H1 (cell line): ENCODE results near the gene RBM19. TPM values are rescaled to one million over a fixed set of nuclear protein-coding genes. Genes with fewer than 3 reads are reported as not detected.

Experiments used
- CTCF ChIA-PET: fragments of 300-600 bp; sonication (Branson Sonifier 250); formaldehyde crosslinking; loops from one replicate; lab custom pipeline; 2021; ENCODE audit not compliant: partially characterized antibody; lab: Charles Lee
- POLR2A ChIA-PET: fragments of 300-600 bp; sonication (Branson Sonifier 250); formaldehyde crosslinking; loops from one replicate; lab custom pipeline; 2021; ENCODE audit warnings: inconsistent platforms; ENCODE audit not compliant: partially characterized antibody; lab: Charles Lee
- DNase-seq, 2 experiments: peaks; one replicate each; pipeline versions ENCODE4 v3.0.0 to v3.0.0-alpha.2; 2010 to 2022; ENCODE audit warnings: low spot score in 2 of 2, low read depth in 1 of 2, mixed read lengths in 1 of 2
- FAIRE-seq: peaks from 2 replicates; lab custom pipeline; 2011; peaks lifted over from hg19 to GRCh38; lab: Jason Lieb, UNC
- H2AFZ ChIP-seq: 2 replicates; pipeline ENCODE4 v1.8.1; 2012; ENCODE audit warnings: low read length, inconsistent platforms
- H2AK5ac ChIP-seq: 2 replicates; pipeline ENCODE4 v1.6.1; 2013; ENCODE audit warnings: low read depth, low read length
- H2BK120ac ChIP-seq: replicated peaks from 2 replicates; pipeline ENCODE3; 2013; ENCODE audit warnings: low read depth, low read length, inconsistent platforms
- H2BK12ac ChIP-seq: 2 replicates; pipeline ENCODE4 v1.6.1; 2013; ENCODE audit warnings: low read depth, low read length
- H2BK15ac ChIP-seq: 2 replicates; pipeline ENCODE4 v1.6.1; 2013; ENCODE audit warnings: low read length
- H2BK20ac ChIP-seq: 2 replicates; pipeline ENCODE4 v1.6.1; 2013; ENCODE audit warnings: low read length
- H2BK5ac ChIP-seq: 2 replicates; pipeline ENCODE4 v1.6.1; 2013; ENCODE audit warnings: low read depth, low read length
- H3K14ac ChIP-seq: 2 replicates; pipeline ENCODE4 v1.6.1; 2013; ENCODE audit warnings: inconsistent platforms; ENCODE audit not compliant: insufficient read length
- H3K18ac ChIP-seq: 2 replicates; pipeline ENCODE4 v1.6.1; 2013; ENCODE audit warnings: low read length; ENCODE audit errors: extremely low read depth
- H3K23ac ChIP-seq: 2 replicates; pipeline ENCODE4 v1.6.1; 2013; ENCODE audit warnings: inconsistent platforms; ENCODE audit not compliant: insufficient read length
- H3K23me2 ChIP-seq: 2 replicates; pipeline ENCODE4 v1.6.1; 2013; ENCODE audit warnings: low read depth, low read length
- H3K27ac ChIP-seq: 2 replicates; pipeline ENCODE4 v1.6.1; 2011; ENCODE audit warnings: low read depth, low read length, inconsistent platforms
- H3K27me3 ChIP-seq, 4 experiments: replicated peaks in 1 of 4; 1 replicate in 1 of 4; 2 replicates in 3 of 4; pipeline versions ENCODE4 v1.6.1 to v1.8.1; 2011 to 2013; ENCODE audit warnings: low read length in 3 of 4, mild to moderate bottlenecking in 3 of 4, inconsistent platforms in 2 of 4, mixed read lengths in 2 of 4, moderate library complexity in 1 of 4; ENCODE audit not compliant: control insufficient read depth in 3 of 4, insufficient read depth in 3 of 4; ENCODE audit errors: extremely low read depth in 1 of 4
- H3K36me3 ChIP-seq, 4 experiments: 2 replicates each; pipeline versions ENCODE4 v1.6.1 to v1.8.1; 2011 to 2013; ENCODE audit warnings: mild to moderate bottlenecking in 4 of 4, low read length in 3 of 4, moderate library complexity in 2 of 4, control low read depth in 1 of 4, inconsistent platforms in 1 of 4; ENCODE audit not compliant: insufficient read depth in 4 of 4, control insufficient read depth in 2 of 4
- H3K4ac ChIP-seq: replicated peaks from 2 replicates; pipeline ENCODE3; 2013; ENCODE audit warnings: low read length, low read depth, mixed read lengths, inconsistent platforms; ENCODE audit not compliant: insufficient read length
- H3K4me1 ChIP-seq, 4 experiments: replicated peaks in 1 of 4; 1 replicate in 1 of 4; 2 replicates in 3 of 4; pipeline versions ENCODE4 v1.6.1 to v1.8.1; 2011 to 2013; ENCODE audit warnings: low read length in 3 of 4, inconsistent platforms in 2 of 4, mixed read lengths in 1 of 4; ENCODE audit not compliant: insufficient read depth in 4 of 4, control insufficient read depth in 3 of 4
- H3K4me2 ChIP-seq, 2 experiments: 2 replicates each; pipeline versions ENCODE4 v1.6.1 to v1.8.1; 2011 to 2013; ENCODE audit warnings: low read depth in 2 of 2, low read length in 2 of 2, control low read depth in 1 of 2, inconsistent platforms in 1 of 2, mild to moderate bottlenecking in 1 of 2; ENCODE audit not compliant: insufficient read depth in 1 of 2
- H3K4me3 ChIP-seq, 4 experiments: fragments of 200-600, 300-600 bp in 1 of 4; sonication (generic), shearing (Covaris generic), sonication (Bioruptor Twin) in 1 of 4; 2 replicates each; pipeline versions ENCODE4 v1.5.1 to v1.8.1; 2011 to 2016; ENCODE audit warnings: low read length in 4 of 4, low read depth in 3 of 4, control low read depth in 2 of 4, inconsistent platforms in 2 of 4, mild to moderate bottlenecking in 2 of 4, mixed read lengths in 1 of 4, moderate library complexity in 1 of 4; ENCODE audit not compliant: insufficient read depth in 2 of 4; ENCODE audit errors: extremely low read depth in 1 of 4
- H3K56ac ChIP-seq: replicated peaks from 2 replicates; pipeline ENCODE3; 2013; ENCODE audit warnings: low read depth, mild to moderate bottlenecking, mixed read lengths, low read length, inconsistent platforms; ENCODE audit not compliant: insufficient read length
- H3K79me1 ChIP-seq: 2 replicates; pipeline ENCODE4 v1.6.1; 2013; ENCODE audit warnings: low read depth, low read length, control low read depth
- H3K79me2 ChIP-seq, 2 experiments: 2 replicates each; pipeline versions ENCODE4 v1.6.1 to v1.8.1; 2012 to 2013; ENCODE audit warnings: low read length in 2 of 2, mild to moderate bottlenecking in 2 of 2, inconsistent platforms in 1 of 2; ENCODE audit not compliant: insufficient read depth in 2 of 2, control insufficient read depth in 1 of 2
- H3K9ac ChIP-seq, 4 experiments: replicated peaks in 1 of 4; 1 replicate in 1 of 4; 2 replicates in 3 of 4; pipeline versions ENCODE4 v1.6.1 to v1.8.1; 2011 to 2013; ENCODE audit warnings: low read depth in 3 of 4, low read length in 3 of 4, control low read depth in 2 of 4, mild to moderate bottlenecking in 2 of 4, moderate library complexity in 2 of 4, inconsistent platforms in 1 of 4; ENCODE audit errors: extremely low read depth in 1 of 4
- H3K9me3 ChIP-seq, 2 experiments: 2 replicates each; pipeline versions ENCODE4 v1.6.1 to v1.8.1; 2012 to 2013; ENCODE audit warnings: mild to moderate bottlenecking in 2 of 2, moderate library complexity in 2 of 2, control low read depth in 1 of 2, inconsistent platforms in 1 of 2, low read depth in 1 of 2, low read length in 1 of 2, mixed read lengths in 1 of 2; ENCODE audit not compliant: insufficient read depth in 2 of 2
- H4K20me1 ChIP-seq, 2 experiments: replicated peaks in 1 of 2; 2 replicates each; pipeline versions ENCODE3 to v1.8.1; 2011 to 2013; ENCODE audit warnings: inconsistent platforms in 2 of 2, low read length in 2 of 2, mild to moderate bottlenecking in 1 of 2; ENCODE audit not compliant: insufficient read depth in 2 of 2, control insufficient read depth in 1 of 2
- H4K5ac ChIP-seq: 2 replicates; pipeline ENCODE4 v1.6.1; 2013; ENCODE audit warnings: low read length, low read depth, mixed read lengths, inconsistent platforms; ENCODE audit not compliant: insufficient read length
- H4K8ac ChIP-seq: 2 replicates; pipeline ENCODE4 v1.8.0; 2013; ENCODE audit warnings: mild to moderate bottlenecking, moderate library complexity, low read length, inconsistent platforms; ENCODE audit not compliant: insufficient read depth; ENCODE audit errors: extremely low read depth
- H4K91ac ChIP-seq: replicated peaks from 2 replicates; pipeline ENCODE3; 2013; ENCODE audit warnings: low read length, mixed read lengths, inconsistent platforms; ENCODE audit not compliant: insufficient read length
- CHD2 ChIP-seq: IDR thresholded peaks from 2 replicates; pipeline ENCODE4 v1.6.1; 2012; ENCODE audit warnings: low read length, improper control_type of control experiment
- WGBS, 2 experiments: shearing (Covaris generic) in 1 of 2; methylation state at CpG; one replicate each; pipeline versions ENCODE4 v1.1.6 to v1.1.7; 2013 to 2015; ENCODE audit warnings: low lambda C conversion rate in 2 of 2, mixed read lengths in 2 of 2, inconsistent platforms in 1 of 2, low coverage in 1 of 2, missing lambda C conversion rate in 1 of 2; ENCODE audit not compliant: insufficient replicate concordance in 2 of 2, insufficient coverage in 1 of 2, insufficient read length in 1 of 2; ENCODE audit errors: extremely low coverage in 1 of 2, missing lambda C conversion rate in 1 of 2; 5-methylcytosine and 5-hydroxymethylcytosine counted together
- polyA plus RNA-seq, 7 experiments: library from polyadenylated mRNA; depleted of rRNA in 3 of 7; stranded (reverse) in 5 of 7; unstranded in 2 of 7; fragments of >200 nt in 5 of 7; fragments of 200-250 nt in 2 of 7; gene quantifications; 1 replicate in 5 of 7; 2 replicates in 1 of 7; 4 replicates in 1 of 7; pipeline versions ENCODE4 v1.2.1 to v1.2.3, GENCODE V29; 2011 to 2013; ENCODE audit warnings: missing spikeins in 2 of 7, mixed read lengths in 2 of 7
- total RNA-seq: library from RNA; stranded (reverse); fragmentation: NEBNext Ultra II Directional; extraction: Animal tissue kit (Norgen Biotek cat#: 25700); gene quantifications from 2 replicates; pipeline ENCODE4 v1.2.1, GENCODE V29; 2021

Gene RBM19
- total and polyA plus RNA-seq, 2 of the 8 experiments (the other 6 are each of a cell fraction or from before 2014, with no cell fraction given), result 23.4 to 61.9 TPM

- Histone ChIP-seq H2BK15ac (no peak overlapping the region), H3K9me3 (peaks cover 0 to 3% of the 10 kb centered on the region in 2 experiments; a peak in 2 of 4 replicates), H3K18ac (no peak overlapping the region), H3K4ac (no peak overlapping the region), H3K79me1 (no peaks in the 10 kb centered on the region), H3K27ac (no peak overlapping the region), H3K23me2 (no peaks in the 10 kb centered on the region), H2AFZ (no peak overlapping the region), H3K9ac (no peak overlapping the region), H2BK5ac (no peak overlapping the region), H3K4me3 (no peak overlapping the region), H4K20me1 (no peaks in the 10 kb centered on the region), H3K23ac (no peak overlapping the region), H2BK12ac (no peak overlapping the region), H3K36me3 (no peaks in the 10 kb centered on the region), H3K56ac (no peak overlapping the region), H4K5ac (no peak overlapping the region), H2BK120ac (no peak overlapping the region), H2AK5ac (no peak overlapping the region), H4K91ac (no peak overlapping the region), H4K8ac (peak overlapping the region; percentile 68; the same call in 1 of the 2 replicates), H3K4me2 (no peak overlapping the region), H3K79me2 (no peaks in the 10 kb centered on the region), H3K14ac (no peak overlapping the region), H2BK20ac (no peak overlapping the region), H3K27me3 (no peaks in the 10 kb centered on the region)
- POLR2A ChIA-PET, result no interaction called here
- CTCF ChIA-PET, result interaction anchor here (0.6 to 3.5 kb wide), 8 partner anchors 10 to 182 kb away, joined by 3 to 12 read pairs (median 4); no protein-coding TSS in a partner anchor
- 92% methylated on average over 5 of the region's 5 CpGs; no CpG with 5 or more reads in 1 of the 2 experiments for WGBS, 2 experiments
- no peak for FAIRE-seq
- DNase-seq, result no peak
- no peak for TF ChIP-seq CHD2
- TF ChIP-seq, all 59 proteins: peak for 0
- peaks cover 0 to 5% (median 4%) of the 10 kb centered on the region in 4 experiments; a peak in 5 of 7 replicates for H3K4me1 ChIP-seq
These were observed 151.1 kb downstream of the RBM19 start for GRCh38 chr12:113815031-113815430.
